Measurements from ENCODE around the gene TMEM72.

The TMEM72 gene

GRCh38 chr10:44973323-44974081, 62.4 kb downstream of the TMEM72 start:
- no peak for DNase-seq (ENCODE audit: low read depth, low spot score)
- in situ Hi-C loops (cut with HindIII; ENCODE audit: low sequenced_read_pairs), result no loop called here
- no peak overlapping the region for H3K4me3 ChIP-seq (ENCODE audit: low read depth, low read length)
- TF ChIP-seq CTCF (IDR thresholded peaks at IDR 0.05; ENCODE audit: low read depth, low read length), result no peak

DNA sequence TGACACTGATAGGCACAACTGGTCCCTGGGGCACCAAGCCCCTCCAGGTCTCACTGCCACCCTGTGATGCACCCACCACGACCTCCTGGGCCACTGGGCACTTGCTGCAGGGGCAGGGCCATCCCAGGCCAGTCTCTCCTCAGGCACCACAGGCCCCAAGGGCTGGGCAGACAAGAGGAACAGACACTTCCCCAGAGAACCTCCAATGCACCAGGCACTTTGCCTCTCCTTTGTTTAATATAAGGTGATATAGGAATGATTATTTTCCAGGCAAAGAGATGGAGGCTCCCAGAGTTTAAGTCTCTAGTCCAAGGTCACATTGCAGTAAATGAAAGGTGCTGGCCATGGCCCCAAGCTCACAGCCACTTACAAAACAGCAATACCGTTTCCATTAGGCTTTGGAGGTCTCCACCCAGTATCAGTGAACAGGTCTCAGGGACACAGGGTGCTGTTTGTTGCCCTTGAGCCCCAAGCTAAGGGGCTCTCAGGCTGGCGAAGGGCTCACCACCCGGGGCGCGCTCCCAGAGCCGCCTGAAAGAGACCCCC, 63.0 kb downstream of the TMEM72 start:
- TF ChIP-seq CTCF (IDR thresholded peaks at IDR 0.05; ENCODE audit: low read depth, low read length), result no peak
- H3K4me3 ChIP-seq (ENCODE audit: low read depth, low read length), result no peak overlapping the region
- in situ Hi-C loops (cut with HindIII; ENCODE audit: low sequenced_read_pairs), result no loop called here
- no peak for DNase-seq (ENCODE audit: low read depth, low spot score)

GRCh38 chr10:44974628-44975430, 63.7 kb downstream of the TMEM72 start:
- peak overlapping the region; percentile 26 for H3K4me3 ChIP-seq (ENCODE audit: low read depth, low read length)
- in situ Hi-C loops (cut with HindIII; ENCODE audit: low sequenced_read_pairs), result no loop called here
- peak; percentile 44 for DNase-seq (ENCODE audit: low read depth, low spot score)
- peak; percentile 82 for TF ChIP-seq CTCF (IDR thresholded peaks at IDR 0.05; ENCODE audit: low read depth, low read length)

DNA sequence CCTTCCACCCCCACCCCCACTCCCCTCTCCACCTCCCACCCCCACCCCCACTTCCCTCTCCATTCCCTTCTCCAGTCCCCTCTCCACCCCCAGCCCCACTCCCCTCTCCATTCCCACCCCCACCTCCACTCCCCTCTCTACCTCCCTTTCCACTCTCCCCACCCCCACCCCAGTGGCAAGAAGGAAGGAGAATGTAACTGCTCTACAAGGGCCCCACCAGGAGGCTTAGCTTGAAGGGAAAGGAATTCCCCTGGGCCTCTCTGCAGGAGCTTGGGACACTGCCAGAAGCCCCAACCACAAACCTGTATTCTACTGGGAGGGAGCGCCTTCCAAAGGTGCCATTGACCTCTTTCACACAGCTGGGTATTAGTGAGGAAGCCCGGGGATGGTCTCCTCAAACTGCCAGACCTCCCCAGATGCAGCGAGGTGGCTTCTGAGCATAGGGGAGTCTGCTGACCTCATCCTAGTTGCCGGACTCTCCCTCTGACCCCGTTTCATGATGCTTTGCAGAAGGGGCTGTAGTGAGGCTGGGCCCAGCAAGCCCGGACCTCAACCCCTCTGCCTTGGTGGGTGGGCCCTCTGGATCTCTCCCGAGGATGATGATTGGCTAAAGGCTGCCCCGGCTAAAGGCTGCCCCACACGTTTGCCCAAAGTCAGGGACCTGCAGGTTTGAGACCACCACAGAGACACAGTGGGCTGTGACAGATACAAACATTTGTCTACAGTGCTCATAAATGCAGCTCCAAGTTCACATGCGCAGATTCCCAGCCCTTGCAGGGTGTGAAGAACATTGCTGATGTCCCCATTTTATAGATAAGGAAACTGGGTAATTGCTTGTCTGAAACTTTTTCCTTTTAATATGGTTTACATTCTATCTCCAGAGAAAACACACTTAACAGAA, 64.5 kb downstream of the TMEM72 start:
- no peak overlapping the region for H3K4me3 ChIP-seq (ENCODE audit: low read depth, low read length)
- peak; percentile 6 for TF ChIP-seq CTCF (IDR thresholded peaks at IDR 0.05; ENCODE audit: low read depth, low read length)
- in situ Hi-C loops (cut with HindIII; ENCODE audit: low sequenced_read_pairs), result no loop called here
- peak; percentile 81 for DNase-seq (ENCODE audit: low read depth, low spot score)

GRCh38 chr10:44976352-44977198, 65.4 kb downstream of the TMEM72 start:
- no peak overlapping the region for H3K4me3 ChIP-seq (ENCODE audit: low read depth, low read length)
- in situ Hi-C loops (cut with HindIII; ENCODE audit: low sequenced_read_pairs), result no loop called here
- no peak for TF ChIP-seq CTCF (IDR thresholded peaks at IDR 0.05; ENCODE audit: low read depth, low read length)
- no peak for DNase-seq (ENCODE audit: low read depth, low spot score)
